Naive thymus-derived CD4-positive, alpha-beta T cell (primary cell): Measurements from ENCODE around the gene MPZ. TPM values are rescaled to one million over a fixed set of nuclear protein-coding genes. Genes with fewer than 3 reads are reported as not detected.
A peak's percentile ranks its signal among the peaks of the same experiment; 100 is the strongest.
"Not testable (repeated sequence)": the region's sequence is repeated elsewhere in the genome, so short reads cannot be mapped to it uniquely, and the experiment has no call there.

Source experiments
- ATAC-seq: fragments of 150-1000 bp; cut with Tn5 transposase; 2 replicates; pipeline ENCODE4 v1.10.0; 2021; ENCODE audit warnings: mild to moderate bottlenecking, moderate library complexity
- CTCF ChIA-PET: fragments of 350-600 bp; sonication (Branson Sonifier 250); formaldehyde crosslinking; loops from one replicate; lab custom pipeline; 2021; ENCODE audit warnings: antibody characterized with exemption; lab: Charles Lee
- POLR2A ChIA-PET: fragments of 350-600 bp; sonication (Branson Sonifier 250); formaldehyde crosslinking; loops from one replicate; lab custom pipeline; 2021; ENCODE audit warnings: antibody characterized with exemption, inconsistent platforms; lab: Charles Lee
- DNase-seq, 9 donors: peaks; one replicate each; pipeline versions ENCODE4 v3.0.0 to v3.0.0-alpha.2; 2020 to 2022; ENCODE audit warnings: mixed read lengths in 1 of 9
- H3K27ac ChIP-seq: one replicate; pipeline ENCODE4 v1.7.0; 2013; ENCODE audit warnings: mild to moderate bottlenecking, low read depth, low read length, moderate library complexity
- H3K27me3 ChIP-seq, 2 donors: one replicate each; pipeline ENCODE4 v1.7.0; 2013; ENCODE audit warnings: low read length in 2 of 2, mild to moderate bottlenecking in 2 of 2, moderate library complexity in 2 of 2; ENCODE audit not compliant: control insufficient read depth in 2 of 2, insufficient read depth in 2 of 2
- H3K36me3 ChIP-seq, 3 experiments: 1 replicate in 2 of 3; 2 replicates in 1 of 3; pipeline ENCODE4 v1.7.0; 2013; ENCODE audit warnings: low read length in 3 of 3, mild to moderate bottlenecking in 3 of 3, moderate library complexity in 1 of 3; ENCODE audit not compliant: insufficient read depth in 3 of 3, control insufficient read depth in 2 of 3
- H3K4me1 ChIP-seq, 2 donors: one replicate each; pipeline ENCODE4 v1.7.0; 2013; ENCODE audit warnings: low read length in 2 of 2, mild to moderate bottlenecking in 2 of 2, moderate library complexity in 1 of 2; ENCODE audit not compliant: control insufficient read depth in 2 of 2, insufficient read depth in 2 of 2
- H3K4me3 ChIP-seq: 2 replicates; pipeline ENCODE4 v1.7.0; 2013; ENCODE audit warnings: mild to moderate bottlenecking, low read length
- H3K9me3 ChIP-seq, 3 experiments: 1 replicate in 2 of 3; 2 replicates in 1 of 3; pipeline ENCODE4 v1.7.0; 2013; ENCODE audit warnings: low read length in 3 of 3; ENCODE audit not compliant: control insufficient read depth in 2 of 3
- H3K27ac Mint-ChIP-seq, 9 donors: one replicate each; pipeline ENCODE4 v1.8.0; 2020 to 2022; ENCODE audit warnings: mixed read lengths in 9 of 9, mild to moderate bottlenecking in 8 of 9, moderate library complexity in 5 of 9, inconsistent platforms in 2 of 9
- H3K27me3 Mint-ChIP-seq, 5 donors: one replicate each; pipeline ENCODE4 v1.8.0; 2021 to 2022; ENCODE audit warnings: mixed read lengths in 5 of 5, mild to moderate bottlenecking in 1 of 5
- H3K36me3 Mint-ChIP-seq, 5 donors: one replicate each; pipeline ENCODE4 v1.8.0; 2020 to 2022; ENCODE audit warnings: mixed read lengths in 5 of 5, mild to moderate bottlenecking in 3 of 5, inconsistent platforms in 1 of 5
- H3K4me1 Mint-ChIP-seq, 7 donors: one replicate each; pipeline ENCODE4 v1.8.0; 2020 to 2022; ENCODE audit warnings: mixed read lengths in 7 of 7, mild to moderate bottlenecking in 3 of 7, inconsistent platforms in 1 of 7
- H3K4me3 Mint-ChIP-seq, 10 donors: one replicate each; pipeline ENCODE4 v1.8.0; 2020 to 2022; ENCODE audit warnings: mild to moderate bottlenecking in 10 of 10, mixed read lengths in 10 of 10, moderate library complexity in 6 of 10, inconsistent platforms in 2 of 10
- H3K9me3 Mint-ChIP-seq, 11 donors: one replicate each; pipeline ENCODE4 v1.8.0; 2020 to 2022; ENCODE audit warnings: mixed read lengths in 11 of 11, mild to moderate bottlenecking in 4 of 11, inconsistent platforms in 1 of 11, moderate library complexity in 1 of 11
- intact Hi-C, 2 donors: fragments of 100-400 bp; cut with micrococcal nuclease; formaldehyde crosslinking; loops; one replicate each; pipeline ENCODE4 v1.15.1; 2023
- polyA plus RNA-seq, 2 donors: library from polyadenylated mRNA; unstranded; fragments of 300-500 nt; fragmentation: Illumina TruSeq; gene quantifications; one replicate each; pipeline ENCODE4 v1.2.3, GENCODE V29; 2021
- total RNA-seq, 6 experiments: library from RNA in 5 of 6; stranded (reverse) in 5 of 6; gene quantifications; 1 replicate in 5 of 6; 2 replicates in 1 of 6; pipeline ENCODE4 v1.2.3 and lab custom pipeline; 2021 to 2026

The MPZ gene
- total and polyA plus RNA-seq, 7 experiments from 2014 or later: 2.3 to 12.4 (median 6.2) TPM; not detected in 2

GRCh38 chr1:161342177-161342576, 32.4 kb upstream of the MPZ start:
- peaks cover 3 to 42% (median 4%) of the 10 kb centered on the region in 3 experiments for H3K36me3 ChIP-seq

GRCh38 chr1:161335796-161336195, 26.0 kb upstream of the MPZ start:
- intact Hi-C loops: no loop called here
- DNase-seq (no peak), ATAC-seq (no peak)
- Histone ChIP-seq H3K9me3 (no peaks in the 10 kb centered on the region), H3K4me3 (no peak overlapping the region), H3K27ac (no peak overlapping the region), H3K36me3 (peaks cover 0 to 58% (median 0%) of the 10 kb centered on the region in 3 experiments), H3K27me3 (no peaks in the 10 kb centered on the region), H3K4me1 (no peaks in the 10 kb centered on the region)
- ChIA-PET CTCF (no interaction called here), POLR2A (no interaction called here)
- Mint-ChIP-seq H3K4me3 (no peak overlapping the region), H3K9me3 (no peaks in the 10 kb centered on the region), H3K4me1 (peaks cover 0 to 6% (median 0%) of the 10 kb centered on the region in 7 donors), H3K27ac (no peak overlapping the region), H3K27me3 (no peaks in the 10 kb centered on the region), H3K36me3 (peaks cover 18 to 59% (median 27%) of the 10 kb centered on the region in 5 donors)

More at GRCh38 chr1:161342177-161342576, 32.4 kb upstream of the MPZ start:
- Mint-ChIP-seq H3K9me3 (no peaks in the 10 kb centered on the region), H3K27me3 (no peaks in the 10 kb centered on the region), H3K36me3 (peaks cover 3 to 48% (median 27%) of the 10 kb centered on the region in 5 donors), H3K4me1 (peaks cover 0 to 12% (median 4%) of the 10 kb centered on the region in 7 donors), H3K4me3 (no peak overlapping the region), H3K27ac (no peak overlapping the region)
- Histone ChIP-seq H3K4me3 (no peak overlapping the region), H3K27ac (no peak overlapping the region), H3K27me3 (no peaks in the 10 kb centered on the region), H3K4me1 (no peaks in the 10 kb centered on the region), H3K9me3 (no peaks in the 10 kb centered on the region)
- ChIA-PET POLR2A (interaction anchor here (1.0 kb wide), 1 partner anchor 12 kb away, joined by 3 read pairs; no protein-coding TSS in a partner anchor), CTCF (interaction anchor here (0.5 to 0.9 kb wide), 2 partner anchors 32 to 51 kb away, joined by 3 to 4 read pairs; no protein-coding TSS in a partner anchor)
- intact Hi-C loops: no loop called here
- DNase-seq: no peak
- ATAC-seq: no peak

- H3K4me3 Mint-ChIP-seq: no peak overlapping the region
- Histone ChIP-seq H3K4me3 (no peak overlapping the region), H3K27me3 (no peaks in the 10 kb centered on the region), H3K9me3 (no peaks in the 10 kb centered on the region), H3K36me3 (peaks cover 6 to 79% (median 11%) of the 10 kb centered on the region in 3 experiments), H3K27ac (no peak overlapping the region), H3K4me1 (no peaks in the 10 kb centered on the region)
- no peaks in the 10 kb centered on the region for H3K27me3 Mint-ChIP-seq
- ATAC-seq (no peak), DNase-seq (no peak)
- ChIA-PET CTCF (interaction anchor here (0.7 kb wide), 1 partner anchor 1316 kb away, joined by 3 read pairs; no protein-coding TSS in a partner anchor), POLR2A (interaction anchor here (0.7 kb wide), 1 partner anchor 19 kb away, joined by 3 read pairs; no protein-coding TSS in a partner anchor)
- peaks cover 0 to 6% (median 0%) of the 10 kb centered on the region in 7 donors for H3K4me1 Mint-ChIP-seq
- H3K27ac Mint-ChIP-seq: no peak overlapping the region
- intact Hi-C loops: no loop called here
- H3K36me3 Mint-ChIP-seq: peaks cover 25 to 61% (median 35%) of the 10 kb centered on the region in 5 donors
- no peaks in the 10 kb centered on the region for H3K9me3 Mint-ChIP-seq
Measured at GRCh38 chr1:161333166-161333565, 23.4 kb upstream of the MPZ start.

GRCh38 chr1:161330346-161330745, 20.6 kb upstream of the MPZ start:
- H3K27ac Mint-ChIP-seq: peak overlapping the region in 1 of 9 donors; percentile 6
- ChIA-PET POLR2A (interaction anchor here (0.7 kb wide), 1 partner anchor 652 kb away, joined by 3 read pairs; no protein-coding TSS in a partner anchor), CTCF (no interaction called here)
- H3K4me1 Mint-ChIP-seq: peaks cover 0 to 5% (median 0%) of the 10 kb centered on the region in 7 donors
- H3K4me1 ChIP-seq: no peaks in the 10 kb centered on the region
- H3K27me3 ChIP-seq: no peaks in the 10 kb centered on the region
- ATAC-seq (no peak), DNase-seq (no peak)
- H3K9me3 Mint-ChIP-seq: no peaks in the 10 kb centered on the region
- no peak overlapping the region for H3K27ac ChIP-seq
- H3K4me3 ChIP-seq: no peak overlapping the region
- no peaks in the 10 kb centered on the region for H3K27me3 Mint-ChIP-seq
- no peak overlapping the region for H3K4me3 Mint-ChIP-seq
- H3K36me3 ChIP-seq: peaks cover 6 to 83% (median 16%) of the 10 kb centered on the region in 3 experiments
- no peaks in the 10 kb centered on the region for H3K9me3 ChIP-seq
- peaks cover 25 to 58% (median 39%) of the 10 kb centered on the region in 5 donors for H3K36me3 Mint-ChIP-seq
- intact Hi-C loops: no loop called here

- Histone ChIP-seq H3K4me3 (no peak overlapping the region), H3K27ac (no peak overlapping the region), H3K4me1 (no peaks in the 10 kb centered on the region), H3K36me3 (peaks cover 0 to 36% (median 7%) of the 10 kb centered on the region in 3 experiments), H3K27me3 (no peaks in the 10 kb centered on the region), H3K9me3 (no peaks in the 10 kb centered on the region)
- Mint-ChIP-seq H3K36me3 (peaks cover 0 to 22% (median 7%) of the 10 kb centered on the region in 5 donors), H3K4me3 (peak overlapping the region in 1 of 10 donors; percentile 42), H3K9me3 (no peaks in the 10 kb centered on the region), H3K4me1 (peaks cover 0 to 23% (median 12%) of the 10 kb centered on the region in 7 donors), H3K27me3 (no peaks in the 10 kb centered on the region), H3K27ac (peak overlapping the region in 1 of 9 donors; percentile 74)
- intact Hi-C loops: no loop called here
- CTCF ChIA-PET: no interaction called here
- POLR2A ChIA-PET: interaction anchor here (0.7 kb wide), 1 partner anchor 44 kb away, joined by 5 read pairs; the partner anchor contains the start of gene CFAP126
- DNase-seq (no peak), ATAC-seq (peak; percentile 54)
Measured at GRCh38 chr1:161324020-161324419, 14.3 kb upstream of the MPZ start.

GRCh38 chr1:161315841-161316674, 6.3 kb upstream of the MPZ start:
- Histone ChIP-seq H3K4me1 (peaks cover 0 to 15% of the 10 kb centered on the region in 2 donors), H3K36me3 (peaks cover 0 to 10% (median 0%) of the 10 kb centered on the region in 3 experiments)
- ATAC-seq, H3K9me3 ChIP-seq, CTCF ChIA-PET, H3K4me3 ChIP-seq, H3K27me3 Mint-ChIP-seq, POLR2A ChIA-PET, DNase-seq, H3K27me3 ChIP-seq, H3K36me3 Mint-ChIP-seq, H3K9me3 Mint-ChIP-seq, H3K27ac ChIP-seq: not testable (repeated sequence)
- Mint-ChIP-seq H3K27ac (peak overlapping the region in 8 of 9 donors; percentile 99 to 100 (median 100)), H3K4me3 (peak overlapping the region in 9 of 10 donors; percentile 16 to 99 (median 92)), H3K4me1 (peaks cover 13 to 49% (median 32%) of the 10 kb centered on the region in 7 donors)
- intact Hi-C loops: loop anchor here in 1 of 2 donors (2.0 kb wide), 1 partner anchor 89 kb away; the partner anchor contains the start of gene TOMM40L
